H1 (cell line): ENCODE results near the gene KRTAP19-8. TPM values are rescaled to one million over a fixed set of nuclear protein-coding genes. Genes with fewer than 3 reads are reported as not detected.

Experiments
- CTCF ChIA-PET: fragments of 300-600 bp; sonication (Branson Sonifier 250); formaldehyde crosslinking; loops from one replicate; lab custom pipeline; 2021; ENCODE audit not compliant: partially characterized antibody; lab: Charles Lee
- POLR2A ChIA-PET: fragments of 300-600 bp; sonication (Branson Sonifier 250); formaldehyde crosslinking; loops from one replicate; lab custom pipeline; 2021; ENCODE audit warnings: inconsistent platforms; ENCODE audit not compliant: partially characterized antibody; lab: Charles Lee
- DNase-seq, 2 experiments: peaks; one replicate each; pipeline versions ENCODE4 v3.0.0 to v3.0.0-alpha.2; 2010 to 2022; ENCODE audit warnings: low spot score in 2 of 2, low read depth in 1 of 2, mixed read lengths in 1 of 2
- FAIRE-seq: peaks from 2 replicates; lab custom pipeline; 2011; peaks lifted over from hg19 to GRCh38; lab: Jason Lieb, UNC
- H2AFZ ChIP-seq: 2 replicates; pipeline ENCODE4 v1.8.1; 2012; ENCODE audit warnings: low read length, inconsistent platforms
- H2AK5ac ChIP-seq: 2 replicates; pipeline ENCODE4 v1.6.1; 2013; ENCODE audit warnings: low read depth, low read length
- H2BK120ac ChIP-seq: replicated peaks from 2 replicates; pipeline ENCODE3; 2013; ENCODE audit warnings: low read depth, low read length, inconsistent platforms
- H2BK12ac ChIP-seq: 2 replicates; pipeline ENCODE4 v1.6.1; 2013; ENCODE audit warnings: low read depth, low read length
- H2BK15ac ChIP-seq: 2 replicates; pipeline ENCODE4 v1.6.1; 2013; ENCODE audit warnings: low read length
- H2BK20ac ChIP-seq: 2 replicates; pipeline ENCODE4 v1.6.1; 2013; ENCODE audit warnings: low read length
- H2BK5ac ChIP-seq: 2 replicates; pipeline ENCODE4 v1.6.1; 2013; ENCODE audit warnings: low read depth, low read length
- H3K14ac ChIP-seq: 2 replicates; pipeline ENCODE4 v1.6.1; 2013; ENCODE audit warnings: inconsistent platforms; ENCODE audit not compliant: insufficient read length
- H3K18ac ChIP-seq: 2 replicates; pipeline ENCODE4 v1.6.1; 2013; ENCODE audit warnings: low read length; ENCODE audit errors: extremely low read depth
- H3K23ac ChIP-seq: 2 replicates; pipeline ENCODE4 v1.6.1; 2013; ENCODE audit warnings: inconsistent platforms; ENCODE audit not compliant: insufficient read length
- H3K23me2 ChIP-seq: 2 replicates; pipeline ENCODE4 v1.6.1; 2013; ENCODE audit warnings: low read depth, low read length
- H3K27ac ChIP-seq: 2 replicates; pipeline ENCODE4 v1.6.1; 2011; ENCODE audit warnings: low read depth, low read length, inconsistent platforms
- H3K27me3 ChIP-seq, 4 experiments: replicated peaks in 1 of 4; 1 replicate in 1 of 4; 2 replicates in 3 of 4; pipeline versions ENCODE4 v1.6.1 to v1.8.1; 2011 to 2013; ENCODE audit warnings: low read length in 3 of 4, mild to moderate bottlenecking in 3 of 4, inconsistent platforms in 2 of 4, mixed read lengths in 2 of 4, moderate library complexity in 1 of 4; ENCODE audit not compliant: control insufficient read depth in 3 of 4, insufficient read depth in 3 of 4; ENCODE audit errors: extremely low read depth in 1 of 4
- H3K36me3 ChIP-seq, 4 experiments: 2 replicates each; pipeline versions ENCODE4 v1.6.1 to v1.8.1; 2011 to 2013; ENCODE audit warnings: mild to moderate bottlenecking in 4 of 4, low read length in 3 of 4, moderate library complexity in 2 of 4, control low read depth in 1 of 4, inconsistent platforms in 1 of 4; ENCODE audit not compliant: insufficient read depth in 4 of 4, control insufficient read depth in 2 of 4
- H3K4ac ChIP-seq: replicated peaks from 2 replicates; pipeline ENCODE3; 2013; ENCODE audit warnings: low read length, low read depth, mixed read lengths, inconsistent platforms; ENCODE audit not compliant: insufficient read length
- H3K4me1 ChIP-seq, 4 experiments: replicated peaks in 1 of 4; 1 replicate in 1 of 4; 2 replicates in 3 of 4; pipeline versions ENCODE4 v1.6.1 to v1.8.1; 2011 to 2013; ENCODE audit warnings: low read length in 3 of 4, inconsistent platforms in 2 of 4, mixed read lengths in 1 of 4; ENCODE audit not compliant: insufficient read depth in 4 of 4, control insufficient read depth in 3 of 4
- H3K4me2 ChIP-seq, 2 experiments: 2 replicates each; pipeline versions ENCODE4 v1.6.1 to v1.8.1; 2011 to 2013; ENCODE audit warnings: low read depth in 2 of 2, low read length in 2 of 2, control low read depth in 1 of 2, inconsistent platforms in 1 of 2, mild to moderate bottlenecking in 1 of 2; ENCODE audit not compliant: insufficient read depth in 1 of 2
- H3K4me3 ChIP-seq, 4 experiments: fragments of 200-600, 300-600 bp in 1 of 4; sonication (generic), shearing (Covaris generic), sonication (Bioruptor Twin) in 1 of 4; 2 replicates each; pipeline versions ENCODE4 v1.5.1 to v1.8.1; 2011 to 2016; ENCODE audit warnings: low read length in 4 of 4, low read depth in 3 of 4, control low read depth in 2 of 4, inconsistent platforms in 2 of 4, mild to moderate bottlenecking in 2 of 4, mixed read lengths in 1 of 4, moderate library complexity in 1 of 4; ENCODE audit not compliant: insufficient read depth in 2 of 4; ENCODE audit errors: extremely low read depth in 1 of 4
- H3K56ac ChIP-seq: replicated peaks from 2 replicates; pipeline ENCODE3; 2013; ENCODE audit warnings: low read depth, mild to moderate bottlenecking, mixed read lengths, low read length, inconsistent platforms; ENCODE audit not compliant: insufficient read length
- H3K79me1 ChIP-seq: 2 replicates; pipeline ENCODE4 v1.6.1; 2013; ENCODE audit warnings: low read depth, low read length, control low read depth
- H3K79me2 ChIP-seq, 2 experiments: 2 replicates each; pipeline versions ENCODE4 v1.6.1 to v1.8.1; 2012 to 2013; ENCODE audit warnings: low read length in 2 of 2, mild to moderate bottlenecking in 2 of 2, inconsistent platforms in 1 of 2; ENCODE audit not compliant: insufficient read depth in 2 of 2, control insufficient read depth in 1 of 2
- H3K9ac ChIP-seq, 4 experiments: replicated peaks in 1 of 4; 1 replicate in 1 of 4; 2 replicates in 3 of 4; pipeline versions ENCODE4 v1.6.1 to v1.8.1; 2011 to 2013; ENCODE audit warnings: low read depth in 3 of 4, low read length in 3 of 4, control low read depth in 2 of 4, mild to moderate bottlenecking in 2 of 4, moderate library complexity in 2 of 4, inconsistent platforms in 1 of 4; ENCODE audit errors: extremely low read depth in 1 of 4
- H3K9me3 ChIP-seq, 2 experiments: 2 replicates each; pipeline versions ENCODE4 v1.6.1 to v1.8.1; 2012 to 2013; ENCODE audit warnings: mild to moderate bottlenecking in 2 of 2, moderate library complexity in 2 of 2, control low read depth in 1 of 2, inconsistent platforms in 1 of 2, low read depth in 1 of 2, low read length in 1 of 2, mixed read lengths in 1 of 2; ENCODE audit not compliant: insufficient read depth in 2 of 2
- H4K20me1 ChIP-seq, 2 experiments: replicated peaks in 1 of 2; 2 replicates each; pipeline versions ENCODE3 to v1.8.1; 2011 to 2013; ENCODE audit warnings: inconsistent platforms in 2 of 2, low read length in 2 of 2, mild to moderate bottlenecking in 1 of 2; ENCODE audit not compliant: insufficient read depth in 2 of 2, control insufficient read depth in 1 of 2
- H4K5ac ChIP-seq: 2 replicates; pipeline ENCODE4 v1.6.1; 2013; ENCODE audit warnings: low read length, low read depth, mixed read lengths, inconsistent platforms; ENCODE audit not compliant: insufficient read length
- H4K8ac ChIP-seq: 2 replicates; pipeline ENCODE4 v1.8.0; 2013; ENCODE audit warnings: mild to moderate bottlenecking, moderate library complexity, low read length, inconsistent platforms; ENCODE audit not compliant: insufficient read depth; ENCODE audit errors: extremely low read depth
- H4K91ac ChIP-seq: replicated peaks from 2 replicates; pipeline ENCODE3; 2013; ENCODE audit warnings: low read length, mixed read lengths, inconsistent platforms; ENCODE audit not compliant: insufficient read length
- BCL11A ChIP-seq, 2 experiments: IDR thresholded peaks; one replicate each; pipeline ENCODE4 v1.6.1; 2011; ENCODE audit warnings: low read depth in 2 of 2, low read length in 2 of 2, mild to moderate bottlenecking in 2 of 2
- CHD2 ChIP-seq: IDR thresholded peaks from 2 replicates; pipeline ENCODE4 v1.6.1; 2012; ENCODE audit warnings: low read length, improper control_type of control experiment
- CREB1 ChIP-seq: IDR thresholded peaks from 2 replicates; pipeline ENCODE4 v1.6.1; 2012; ENCODE audit warnings: inconsistent platforms
- KDM1A ChIP-seq: fragments of 200-600, 300-600 bp; sonication (generic); IDR thresholded peaks from 2 replicates; pipeline ENCODE4 v1.7.1; 2016; ENCODE audit warnings: mild to moderate bottlenecking, low read length, borderline replicate concordance
- WGBS, 2 experiments: shearing (Covaris generic) in 1 of 2; methylation state at CpG; one replicate each; pipeline versions ENCODE4 v1.1.6 to v1.1.7; 2013 to 2015; ENCODE audit warnings: low lambda C conversion rate in 2 of 2, mixed read lengths in 2 of 2, inconsistent platforms in 1 of 2, low coverage in 1 of 2, missing lambda C conversion rate in 1 of 2; ENCODE audit not compliant: insufficient replicate concordance in 2 of 2, insufficient coverage in 1 of 2, insufficient read length in 1 of 2; ENCODE audit errors: extremely low coverage in 1 of 2, missing lambda C conversion rate in 1 of 2; 5-methylcytosine and 5-hydroxymethylcytosine counted together
- polyA plus RNA-seq, 7 experiments: library from polyadenylated mRNA; depleted of rRNA in 3 of 7; stranded (reverse) in 5 of 7; unstranded in 2 of 7; fragments of >200 nt in 5 of 7; fragments of 200-250 nt in 2 of 7; gene quantifications; 1 replicate in 5 of 7; 2 replicates in 1 of 7; 4 replicates in 1 of 7; pipeline versions ENCODE4 v1.2.1 to v1.2.3, GENCODE V29; 2011 to 2013; ENCODE audit warnings: missing spikeins in 2 of 7, mixed read lengths in 2 of 7
- total RNA-seq: library from RNA; stranded (reverse); fragmentation: NEBNext Ultra II Directional; extraction: Animal tissue kit (Norgen Biotek cat#: 25700); gene quantifications from 2 replicates; pipeline ENCODE4 v1.2.1, GENCODE V29; 2021

The KRTAP19-8 gene
- total and polyA plus RNA-seq, 2 of the 8 experiments (the other 6 are each of a cell fraction or from before 2014, with no cell fraction given), result not detected

DNA sequence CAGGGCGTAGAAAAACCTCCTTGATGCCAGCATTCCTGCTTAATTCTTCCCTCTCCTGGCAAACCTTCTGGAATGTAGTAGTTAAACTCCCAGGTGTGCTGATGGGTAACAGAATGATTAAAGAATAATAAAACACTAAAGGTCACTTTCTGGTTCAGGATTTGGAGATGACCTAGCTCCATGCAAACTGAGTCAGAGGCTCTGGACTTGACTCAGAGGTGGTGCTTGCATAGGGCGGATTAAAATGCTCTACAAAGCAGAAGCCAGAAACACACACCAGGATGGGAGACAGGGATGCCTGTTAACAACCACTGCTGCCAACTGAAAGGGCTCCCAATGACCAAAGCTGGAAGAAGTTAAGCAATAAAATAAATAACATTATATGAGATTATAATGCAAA, 41.5 kb downstream of the KRTAP19-8 start:
- Histone ChIP-seq H3K4me3 (no peak overlapping the region), H3K36me3 (no peaks in the 10 kb centered on the region), H2AK5ac (no peak overlapping the region), H3K79me2 (no peaks in the 10 kb centered on the region), H3K79me1 (no peaks in the 10 kb centered on the region), H2BK12ac (no peak overlapping the region), H2AFZ (no peak overlapping the region), H2BK120ac (no peak overlapping the region), H3K23me2 (no peaks in the 10 kb centered on the region), H3K14ac (no peak overlapping the region), H2BK5ac (no peak overlapping the region), H4K8ac (no peak overlapping the region), H3K4me2 (no peak overlapping the region), H3K4me1 (no peaks in the 10 kb centered on the region), H3K9me3 (no peaks in the 10 kb centered on the region), H2BK20ac (no peak overlapping the region), H3K27ac (no peak overlapping the region), H3K27me3 (no peaks in the 10 kb centered on the region), H4K20me1 (no peaks in the 10 kb centered on the region), H2BK15ac (no peak overlapping the region), H3K9ac (no peak overlapping the region), H3K23ac (no peak overlapping the region), H3K18ac (no peak overlapping the region), H3K4ac (no peak overlapping the region), H4K91ac (no peak overlapping the region), H4K5ac (no peak overlapping the region), H3K56ac (no peak overlapping the region)
- ChIA-PET POLR2A (no interaction called here), CTCF (interaction anchor here (0.6 kb wide), 1 partner anchor 9 kb away, joined by 3 read pairs; no protein-coding TSS in a partner anchor)
- DNase-seq (no peak), FAIRE-seq (no peak)
- TF ChIP-seq KDM1A (no peak), CHD2 (no peak), BCL11A (IDR thresholded peaks at IDR 0.05; ENCODE audit: low read depth in 2 of 2, low read length in 2 of 2) (no peak), CREB1 (no peak)
- WGBS, 2 experiments, result 85% methylated on average over 2 of the region's 2 CpGs; no CpG with 5 or more reads in 1 of the 2 experiments
